K562 (cell line): ENCODE results near the gene MEGF11. TPM values are rescaled to one million over a fixed set of nuclear protein-coding genes. Genes with fewer than 3 reads are reported as not detected.

Source experiments
- ATAC-seq: fragments of 200-7000 bp; cut with Tn5 transposase; 3 replicates; pipeline ENCODE4 v1.9.1; 2020; ENCODE audit warnings: moderate library complexity
- BruUV-seq: library from RNA; stranded (reverse); fragments of 400-500 nt; replicated peaks from 2 replicates; lab custom pipeline; 2021; lab: Mats Ljungman, UMichigan
- CTCF ChIA-PET: fragments of 300-600 bp; formaldehyde crosslinking; extraction: SDS; loops from one replicate; lab custom pipeline; 2021; ENCODE audit warnings: low intra/inter-chr PET ratio; lab: Yijun Ruan, JAX
- POLR2A ChIA-PET: fragments of 300-600, 350-650 bp; sonication (Branson Sonifier 250); formaldehyde crosslinking; extraction: SDS; loops from one replicate; lab custom pipeline; 2021; ENCODE audit warnings: antibody characterized with exemption, inconsistent platforms; lab: Yijun Ruan, JAX
- DNase-seq, 4 experiments: peaks; one replicate each; pipeline versions ENCODE4 v3.0.0 to v3.0.0-alpha.2; 2011 to 2018; ENCODE audit warnings: low spot score in 3 of 4, mixed read lengths in 3 of 4; ENCODE audit errors: extremely low read depth in 1 of 4
- FAIRE-seq: peaks from 2 replicates; lab custom pipeline; 2011; peaks lifted over from hg19 to GRCh38; lab: Jason Lieb, UNC
- H2AFZ ChIP-seq: 2 replicates; pipeline ENCODE4 v1.6.0; 2011; ENCODE audit warnings: low read depth, low read length, control low read depth, inconsistent platforms
- H3K27ac ChIP-seq: fragments of 200-600 bp; 3 replicates; pipeline ENCODE4 v1.8.0; 2011; ENCODE audit warnings: low read depth, mild to moderate bottlenecking, control low read depth, inconsistent platforms, low read length, moderate library complexity, mixed read lengths; ENCODE audit errors: extremely low read depth
- H3K27me3 ChIP-seq, 2 experiments: fragments of 300-600 bp in 1 of 2; 2 replicates in 1 of 2; 3 replicates in 1 of 2; pipeline versions ENCODE4 v1.6.0 to v1.8.0; 2011; ENCODE audit warnings: inconsistent platforms in 2 of 2, low read length in 2 of 2, mild to moderate bottlenecking in 1 of 2, mixed read lengths in 1 of 2, moderate library complexity in 1 of 2; ENCODE audit not compliant: control insufficient read depth in 2 of 2, insufficient read depth in 2 of 2
- H3K36me3 ChIP-seq: fragments of 300-600 bp; 3 replicates; pipeline ENCODE4 v1.8.0; 2011; ENCODE audit warnings: mild to moderate bottlenecking, low read length, inconsistent platforms; ENCODE audit not compliant: control insufficient read depth, insufficient read depth
- H3K4me1 ChIP-seq, 2 experiments: fragments of 200-600 bp in 1 of 2; replicated peaks in 1 of 2; 2 replicates in 1 of 2; 3 replicates in 1 of 2; pipeline versions ENCODE4 v1.5.1 to v1.8.0; 2011; ENCODE audit warnings: inconsistent platforms in 2 of 2, low read length in 2 of 2, mild to moderate bottlenecking in 1 of 2, mixed read lengths in 1 of 2, moderate library complexity in 1 of 2; ENCODE audit not compliant: control insufficient read depth in 2 of 2, insufficient read depth in 2 of 2
- H3K4me2 ChIP-seq: 2 replicates; pipeline ENCODE4 v1.6.1; 2011; ENCODE audit warnings: low read length, control low read depth, inconsistent platforms, mixed read lengths; ENCODE audit not compliant: insufficient read depth
- H3K4me3 ChIP-seq: fragments of 200-600 bp; sonication (generic), shearing (Covaris generic); 2 replicates; pipeline ENCODE4 v1.5.1; 2016; ENCODE audit warnings: control low read depth, inconsistent platforms
- H3K79me2 ChIP-seq: fragments of 200-600 bp; 3 replicates; pipeline ENCODE4 v1.8.0; 2011; ENCODE audit warnings: low read length, inconsistent platforms; ENCODE audit not compliant: control insufficient read depth, insufficient read depth
- H3K9ac ChIP-seq, 2 experiments: 2 replicates each; pipeline versions ENCODE4 v1.6.0 to v1.6.1; 2011; ENCODE audit warnings: low read depth in 2 of 2, low read length in 2 of 2, control low read depth in 1 of 2, inconsistent platforms in 1 of 2, mild to moderate bottlenecking in 1 of 2, mixed read lengths in 1 of 2; ENCODE audit not compliant: insufficient read depth in 1 of 2
- H3K9me1 ChIP-seq: one replicate; pipeline ENCODE4 v1.6.0; 2011; ENCODE audit warnings: inconsistent platforms, mild to moderate bottlenecking, low read length, moderate library complexity; ENCODE audit not compliant: control insufficient read depth, insufficient read depth
- H3K9me3 ChIP-seq: replicated peaks from 2 replicates; pipeline ENCODE4 v1.5.1; 2011; ENCODE audit warnings: low read depth, low read length, inconsistent platforms; ENCODE audit not compliant: control insufficient read depth, insufficient read depth
- H4K20me1 ChIP-seq: replicated peaks from 2 replicates; pipeline ENCODE4 v1.6.1; 2011; ENCODE audit warnings: low read length, inconsistent platforms, mixed read lengths; ENCODE audit not compliant: control insufficient read depth, insufficient read depth
- ATF7 ChIP-seq: fragments of 450-650 bp; IDR thresholded peaks from 2 replicates; pipeline ENCODE4 v1.7.1; 2014; ENCODE audit warnings: mild to moderate bottlenecking, moderate library complexity
- TEAD2 ChIP-seq: fragments of 450-650 bp; IDR thresholded peaks from 2 replicates; pipeline ENCODE4 v1.6.1; 2016; ENCODE audit warnings: missing genetic modification characterization, control low read depth, missing compliant biosample characterization
- ZNF696 ChIP-seq: fragments of 250-450 bp; sonication (Bioruptor Pico); conservative IDR thresholded peaks from 2 replicates; pipeline ENCODE4 v1.4.0; 2020; ENCODE audit warnings: mild to moderate bottlenecking, moderate library complexity
- WGBS: fragments of 100-300 bp; shearing (Covaris generic); methylation state at CpG from one replicate; pipeline ENCODE4 v1.1.6; 2016; ENCODE audit warnings: low coverage, mixed read lengths; ENCODE audit not compliant: insufficient coverage; ENCODE audit errors: missing lambda C conversion rate; 5-methylcytosine and 5-hydroxymethylcytosine counted together
- in situ Hi-C: fragments of 300-500 bp; cut with MboI; formaldehyde crosslinking; loops from 4 replicates; pipeline ENCODE4 v1.15.0; 2018; ENCODE audit warnings: inconsistent platforms, mixed read lengths
- intact Hi-C: fragments of 100-400 bp; cut with micrococcal nuclease; formaldehyde crosslinking; loops from 2 replicates; pipeline ENCODE4 v1.14.2; 2022
- polyA plus RNA-seq, 8 experiments: library from polyadenylated mRNA; depleted of rRNA in 4 of 8; stranded (reverse) in 5 of 8; unstranded in 3 of 8; fragments of >200 nt; fragmentation: Nextera tagmentation in 2 of 8; fragmentation: Illumina TruSeq in 1 of 8; extraction: Ambion mirVana in 2 of 8; extraction: Trizol in 1 of 8; gene quantifications; 2 replicates each; pipeline versions ENCODE4 v1.2.1 to v1.2.3, GENCODE V29; 2011 to 2014; ENCODE audit warnings: inconsistent platforms in 1 of 8, missing spikeins in 1 of 8
- total RNA-seq, 7 experiments: library from RNA; depleted of rRNA in 6 of 7; stranded (reverse); fragments of >200 nt in 6 of 7; fragmentation: Illumina TruSeq in 2 of 7; extraction: Trizol in 2 of 7; gene quantifications; 2 replicates each; pipeline versions ENCODE4 v1.2.1 to v1.2.3, GENCODE V29; 2011 to 2021; ENCODE audit warnings: low replicate concordance in 1 of 7
- TF ChIP-seq, protein P1 (sequence below): fragments of 450-650 bp; conservative IDR thresholded peaks from 2 replicates; pipeline ENCODE4 v1.6.1; 2016; ENCODE audit warnings: missing genetic modification characterization, low read depth, mild to moderate bottlenecking, missing compliant biosample characterization, moderate library complexity
- TF ChIP-seq, protein P2 (sequence below): fragments of 450-650 bp; IDR thresholded peaks from 2 replicates; pipeline ENCODE4 v1.6.1; 2016; ENCODE audit warnings: missing biosample characterization, missing genetic modification characterization
- TF ChIP-seq, protein P3 (sequence below), 2 experiments: fragments of 150-350 bp in 1 of 2; IDR thresholded peaks; 2 replicates each; pipeline ENCODE4 v1.6.1; 2012 to 2016; ENCODE audit warnings: low read depth in 2 of 2, low read length in 2 of 2, mild to moderate bottlenecking in 1 of 2, moderate library complexity in 1 of 2
- TF ChIP-seq, protein P4 (sequence below): IDR thresholded peaks from 2 replicates; pipeline ENCODE4 v1.6.1; 2011; ENCODE audit not compliant: insufficient read length; ENCODE audit errors: extremely low read depth

MEGF11 gene
- total and polyA plus RNA-seq, 9 of the 15 experiments (the other 6 are each of a cell fraction or from before 2014, with no cell fraction given): 0.06 to 0.23 (median 0.20) TPM; not detected in 6

- Histone ChIP-seq H4K20me1 (peaks cover 3% of the 10 kb centered on the region; the same call in 1 of the 2 replicates), H3K27me3 (no peaks in the 10 kb centered on the region), H3K36me3 (peaks cover 1% of the 10 kb centered on the region; the same call in 2 of the 3 replicates), H3K9me3 (no peaks in the 10 kb centered on the region), H3K79me2 (peaks cover 17% of the 10 kb centered on the region), H3K9ac (no peak overlapping the region), H2AFZ (no peak overlapping the region), H3K9me1 (no peaks in the 10 kb centered on the region), H3K4me3 (no peak overlapping the region), H3K4me2 (no peak overlapping the region), H3K27ac (no peak overlapping the region), H3K4me1 (peaks cover 17 to 20% of the 10 kb centered on the region in 2 experiments)
- ATAC-seq (no peak), DNase-seq (no peak), FAIRE-seq (no peak)
- no TSS peak for BruUV-seq
- intact Hi-C loops: loop anchor here (5.0 kb wide), 1 partner anchor 207 kb away; the partner anchor contains the start of gene SNAPC5
- CTCF ChIA-PET: interaction anchor here (0.6 kb wide), 1 partner anchor 11 kb away, joined by 3 read pairs; no protein-coding TSS in a partner anchor
- POLR2A ChIA-PET: interaction anchor here (0.7 to 0.8 kb wide), 2 partner anchors 21 to 686 kb away, joined by 3 to 4 read pairs; no protein-coding TSS in a partner anchor
- in situ Hi-C loops: no loop called here
- no peak for TF ChIP-seq ZNF696 (CRISPR knock-in tag)
- TF ChIP-seq, protein P1, sequence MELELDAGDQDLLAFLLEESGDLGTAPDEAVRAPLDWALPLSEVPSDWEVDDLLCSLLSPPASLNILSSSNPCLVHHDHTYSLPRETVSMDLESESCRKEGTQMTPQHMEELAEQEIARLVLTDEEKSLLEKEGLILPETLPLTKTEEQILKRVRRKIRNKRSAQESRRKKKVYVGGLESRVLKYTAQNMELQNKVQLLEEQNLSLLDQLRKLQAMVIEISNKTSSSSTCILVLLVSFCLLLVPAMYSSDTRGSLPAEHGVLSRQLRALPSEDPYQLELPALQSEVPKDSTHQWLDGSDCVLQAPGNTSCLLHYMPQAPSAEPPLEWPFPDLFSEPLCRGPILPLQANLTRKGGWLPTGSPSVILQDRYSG: no peak
Measured at GRCh38 chr15:66290518-66290917, 37.0 kb upstream of the MEGF11 start.

GRCh38 chr15:66290007-66290406 lies 36.5 kb upstream of the MEGF11 start:
- no TSS peak for BruUV-seq
- Histone ChIP-seq H3K27ac (no peak overlapping the region), H2AFZ (no peak overlapping the region), H3K79me2 (peaks cover 12% of the 10 kb centered on the region), H3K36me3 (no peaks in the 10 kb centered on the region), H3K4me1 (peaks cover 17 to 18% of the 10 kb centered on the region in 2 experiments), H3K9me3 (no peaks in the 10 kb centered on the region), H4K20me1 (peaks cover 3% of the 10 kb centered on the region; the same call in 1 of the 2 replicates), H3K9ac (no peak overlapping the region)
- in situ Hi-C loops (no loop called here), intact Hi-C loops (loop anchor here (5.0 kb wide), 1 partner anchor 207 kb away; the partner anchor contains the start of gene SNAPC5)
- 47% methylated on average over 2 of the region's 3 CpGs for WGBS
- POLR2A ChIA-PET: interaction anchor here (0.7 kb wide), 1 partner anchor 686 kb away, joined by 3 read pairs; no protein-coding TSS in a partner anchor
- DNase-seq (no peak), FAIRE-seq (no peak)
- TF ChIP-seq, protein P2, sequence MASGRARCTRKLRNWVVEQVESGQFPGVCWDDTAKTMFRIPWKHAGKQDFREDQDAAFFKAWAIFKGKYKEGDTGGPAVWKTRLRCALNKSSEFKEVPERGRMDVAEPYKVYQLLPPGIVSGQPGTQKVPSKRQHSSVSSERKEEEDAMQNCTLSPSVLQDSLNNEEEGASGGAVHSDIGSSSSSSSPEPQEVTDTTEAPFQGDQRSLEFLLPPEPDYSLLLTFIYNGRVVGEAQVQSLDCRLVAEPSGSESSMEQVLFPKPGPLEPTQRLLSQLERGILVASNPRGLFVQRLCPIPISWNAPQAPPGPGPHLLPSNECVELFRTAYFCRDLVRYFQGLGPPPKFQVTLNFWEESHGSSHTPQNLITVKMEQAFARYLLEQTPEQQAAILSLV (tag): no peak
- TF ChIP-seq ATF7: no peak
- TF ChIP-seq TEAD2 (tag): no peak
- TF ChIP-seq, protein P3, sequence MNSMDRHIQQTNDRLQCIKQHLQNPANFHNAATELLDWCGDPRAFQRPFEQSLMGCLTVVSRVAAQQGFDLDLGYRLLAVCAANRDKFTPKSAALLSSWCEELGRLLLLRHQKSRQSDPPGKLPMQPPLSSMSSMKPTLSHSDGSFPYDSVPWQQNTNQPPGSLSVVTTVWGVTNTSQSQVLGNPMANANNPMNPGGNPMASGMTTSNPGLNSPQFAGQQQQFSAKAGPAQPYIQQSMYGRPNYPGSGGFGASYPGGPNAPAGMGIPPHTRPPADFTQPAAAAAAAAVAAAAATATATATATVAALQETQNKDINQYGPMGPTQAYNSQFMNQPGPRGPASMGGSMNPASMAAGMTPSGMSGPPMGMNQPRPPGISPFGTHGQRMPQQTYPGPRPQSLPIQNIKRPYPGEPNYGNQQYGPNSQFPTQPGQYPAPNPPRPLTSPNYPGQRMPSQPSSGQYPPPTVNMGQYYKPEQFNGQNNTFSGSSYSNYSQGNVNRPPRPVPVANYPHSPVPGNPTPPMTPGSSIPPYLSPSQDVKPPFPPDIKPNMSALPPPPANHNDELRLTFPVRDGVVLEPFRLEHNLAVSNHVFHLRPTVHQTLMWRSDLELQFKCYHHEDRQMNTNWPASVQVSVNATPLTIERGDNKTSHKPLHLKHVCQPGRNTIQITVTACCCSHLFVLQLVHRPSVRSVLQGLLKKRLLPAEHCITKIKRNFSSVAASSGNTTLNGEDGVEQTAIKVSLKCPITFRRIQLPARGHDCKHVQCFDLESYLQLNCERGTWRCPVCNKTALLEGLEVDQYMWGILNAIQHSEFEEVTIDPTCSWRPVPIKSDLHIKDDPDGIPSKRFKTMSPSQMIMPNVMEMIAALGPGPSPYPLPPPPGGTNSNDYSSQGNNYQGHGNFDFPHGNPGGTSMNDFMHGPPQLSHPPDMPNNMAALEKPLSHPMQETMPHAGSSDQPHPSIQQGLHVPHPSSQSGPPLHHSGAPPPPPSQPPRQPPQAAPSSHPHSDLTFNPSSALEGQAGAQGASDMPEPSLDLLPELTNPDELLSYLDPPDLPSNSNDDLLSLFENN (IDR thresholded peaks at IDR 0.05; ENCODE audit: low read depth in 2 of 2, low read length in 2 of 2): no peak
- TF ChIP-seq, protein P4, sequence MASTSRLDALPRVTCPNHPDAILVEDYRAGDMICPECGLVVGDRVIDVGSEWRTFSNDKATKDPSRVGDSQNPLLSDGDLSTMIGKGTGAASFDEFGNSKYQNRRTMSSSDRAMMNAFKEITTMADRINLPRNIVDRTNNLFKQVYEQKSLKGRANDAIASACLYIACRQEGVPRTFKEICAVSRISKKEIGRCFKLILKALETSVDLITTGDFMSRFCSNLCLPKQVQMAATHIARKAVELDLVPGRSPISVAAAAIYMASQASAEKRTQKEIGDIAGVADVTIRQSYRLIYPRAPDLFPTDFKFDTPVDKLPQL: no peak
- TF ChIP-seq, all 486 proteins: peak for 0
- Histone ChIP-seq H3K27me3 (no peaks in the 10 kb centered on the region), H3K4me2 (no peak overlapping the region), H3K9me1 (no peaks in the 10 kb centered on the region), H3K4me3 (no peak overlapping the region)
- CTCF ChIA-PET: interaction anchor here (0.6 kb wide), 1 partner anchor 11 kb away, joined by 3 read pairs; no protein-coding TSS in a partner anchor
- ATAC-seq: no peak
